ENCODE data around the gene CLDN10. TPM values are rescaled to one million over a fixed set of nuclear protein-coding genes. Genes with fewer than 3 reads are reported as not detected.

CLDN10 gene
- total RNA-seq, 1 donor from 2014 or later = not detected

GRCh38 chr13:95593462-95593861 is 40.9 kb downstream of the CLDN10 start:
- no peak overlapping the region for H3K27ac Mint-ChIP-seq (ENCODE audit: unreplicated experiment)

GRCh38 chr13:95596701-95597100 is 44.2 kb downstream of the CLDN10 start:
- TF ChIP-seq, protein P1, sequence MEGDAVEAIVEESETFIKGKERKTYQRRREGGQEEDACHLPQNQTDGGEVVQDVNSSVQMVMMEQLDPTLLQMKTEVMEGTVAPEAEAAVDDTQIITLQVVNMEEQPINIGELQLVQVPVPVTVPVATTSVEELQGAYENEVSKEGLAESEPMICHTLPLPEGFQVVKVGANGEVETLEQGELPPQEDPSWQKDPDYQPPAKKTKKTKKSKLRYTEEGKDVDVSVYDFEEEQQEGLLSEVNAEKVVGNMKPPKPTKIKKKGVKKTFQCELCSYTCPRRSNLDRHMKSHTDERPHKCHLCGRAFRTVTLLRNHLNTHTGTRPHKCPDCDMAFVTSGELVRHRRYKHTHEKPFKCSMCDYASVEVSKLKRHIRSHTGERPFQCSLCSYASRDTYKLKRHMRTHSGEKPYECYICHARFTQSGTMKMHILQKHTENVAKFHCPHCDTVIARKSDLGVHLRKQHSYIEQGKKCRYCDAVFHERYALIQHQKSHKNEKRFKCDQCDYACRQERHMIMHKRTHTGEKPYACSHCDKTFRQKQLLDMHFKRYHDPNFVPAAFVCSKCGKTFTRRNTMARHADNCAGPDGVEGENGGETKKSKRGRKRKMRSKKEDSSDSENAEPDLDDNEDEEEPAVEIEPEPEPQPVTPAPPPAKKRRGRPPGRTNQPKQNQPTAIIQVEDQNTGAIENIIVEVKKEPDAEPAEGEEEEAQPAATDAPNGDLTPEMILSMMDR (IDR thresholded peaks at IDR 0.05) = no peak
- H3K36me3 Mint-ChIP-seq (ENCODE audit: low read depth) = peaks cover 24% of the 10 kb centered on the region
- H3K9me3 Mint-ChIP-seq (ENCODE audit: low read depth) = no peaks in the 10 kb centered on the region
- no peak for DNase-seq (ENCODE audit: low spot score)
- no peaks in the 10 kb centered on the region for H3K4me1 Mint-ChIP-seq (ENCODE audit: low read depth)
- H3K4me3 Mint-ChIP-seq (ENCODE audit: unreplicated experiment) = no peak overlapping the region
- H3K27me3 Mint-ChIP-seq (ENCODE audit: low read depth) = no peaks in the 10 kb centered on the region
- no peak overlapping the region for H3K27ac Mint-ChIP-seq (ENCODE audit: unreplicated experiment)

More at GRCh38 chr13:95593462-95593861, 40.9 kb downstream of the CLDN10 start:
- no peaks in the 10 kb centered on the region for H3K27me3 Mint-ChIP-seq (ENCODE audit: low read depth)
- no peak overlapping the region for H3K4me3 Mint-ChIP-seq (ENCODE audit: unreplicated experiment)
- no peak for DNase-seq (ENCODE audit: low spot score)
- H3K36me3 Mint-ChIP-seq (ENCODE audit: low read depth) = peaks cover 28% of the 10 kb centered on the region
- H3K4me1 Mint-ChIP-seq (ENCODE audit: low read depth) = no peaks in the 10 kb centered on the region
- H3K9me3 Mint-ChIP-seq (ENCODE audit: low read depth) = no peaks in the 10 kb centered on the region
- TF ChIP-seq, protein P1 (IDR thresholded peaks at IDR 0.05) = no peak

DNA sequence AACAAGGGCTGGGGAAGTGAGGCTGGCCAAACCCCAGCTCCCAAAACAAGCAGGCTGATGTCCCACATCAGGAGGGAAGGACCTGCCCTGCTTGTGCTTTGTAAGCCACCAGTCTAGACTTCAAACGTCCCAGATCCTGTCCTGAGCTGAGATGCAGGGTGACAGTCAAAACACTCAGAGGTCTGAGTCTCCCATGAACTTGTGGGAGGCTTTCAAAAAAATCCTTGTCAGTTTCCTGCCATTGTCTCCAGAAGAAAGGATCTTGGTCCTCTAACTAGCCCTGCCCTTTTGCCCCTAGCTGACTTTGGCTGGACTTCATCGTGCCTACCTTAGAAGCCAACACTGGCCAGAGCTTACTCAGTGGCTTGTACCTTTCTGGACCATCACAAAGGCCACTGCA is 48.7 kb downstream of the CLDN10 start:
- H3K4me3 Mint-ChIP-seq (ENCODE audit: unreplicated experiment) = no peak overlapping the region
- TF ChIP-seq, protein P1 (IDR thresholded peaks at IDR 0.05) = no peak
- H3K4me1 Mint-ChIP-seq (ENCODE audit: low read depth) = peaks cover 17% of the 10 kb centered on the region
- DNase-seq (ENCODE audit: low spot score) = no peak
- peaks cover 29% of the 10 kb centered on the region for H3K36me3 Mint-ChIP-seq (ENCODE audit: low read depth)
- no peaks in the 10 kb centered on the region for H3K9me3 Mint-ChIP-seq (ENCODE audit: low read depth)
- H3K27ac Mint-ChIP-seq (ENCODE audit: unreplicated experiment) = no peak overlapping the region
- H3K27me3 Mint-ChIP-seq (ENCODE audit: low read depth) = no peaks in the 10 kb centered on the region

- peaks cover 17% of the 10 kb centered on the region for H3K4me1 Mint-ChIP-seq (ENCODE audit: low read depth)
- H3K27me3 Mint-ChIP-seq (ENCODE audit: low read depth) = no peaks in the 10 kb centered on the region
- TF ChIP-seq, protein P1 (IDR thresholded peaks at IDR 0.05) = no peak
- H3K27ac Mint-ChIP-seq (ENCODE audit: unreplicated experiment) = no peak overlapping the region
- no peak overlapping the region for H3K4me3 Mint-ChIP-seq (ENCODE audit: unreplicated experiment)
- no peaks in the 10 kb centered on the region for H3K9me3 Mint-ChIP-seq (ENCODE audit: low read depth)
- no peak for DNase-seq (ENCODE audit: low spot score)
- peaks cover 30% of the 10 kb centered on the region for H3K36me3 Mint-ChIP-seq (ENCODE audit: low read depth)
Observed at GRCh38 chr13:95601906-95602305, 49.4 kb downstream of the CLDN10 start.

DNA sequence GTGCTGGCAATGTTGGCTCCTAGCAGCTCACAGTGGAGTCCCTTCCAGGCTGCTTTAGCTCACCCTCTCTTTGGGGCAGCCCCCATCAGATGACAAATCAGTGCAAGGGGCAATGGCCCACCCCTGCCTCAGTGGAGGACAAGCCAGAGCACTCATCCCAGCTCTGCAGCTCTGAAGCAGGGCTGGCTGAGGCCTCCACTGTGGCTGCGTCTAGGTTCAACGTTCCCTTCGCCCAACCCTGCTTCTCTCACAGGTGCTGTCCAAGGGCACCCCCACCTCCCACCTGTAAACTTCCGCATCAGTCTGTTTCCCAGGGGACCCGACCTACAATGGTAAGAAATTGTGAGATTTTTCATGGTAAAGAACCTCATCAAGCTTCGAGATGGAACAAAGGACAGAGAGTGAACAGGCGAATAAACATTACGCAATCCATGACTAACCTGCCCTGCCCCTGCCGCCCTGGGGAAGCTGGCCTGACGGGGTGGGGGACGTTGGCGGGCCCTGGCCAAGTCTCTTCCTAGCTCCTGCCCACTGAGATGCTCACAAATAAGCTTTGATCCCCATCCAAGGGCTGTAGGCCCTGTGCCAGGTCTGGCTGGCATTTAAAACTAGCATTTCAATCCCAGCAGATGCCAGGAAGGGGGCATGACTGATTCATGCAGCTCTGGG is 51.5 kb downstream of the CLDN10 start:
- Mint-ChIP-seq H3K4me3 (ENCODE audit: unreplicated experiment) (no peak overlapping the region), H3K36me3 (ENCODE audit: low read depth) (peaks cover 31% of the 10 kb centered on the region), H3K27ac (ENCODE audit: unreplicated experiment) (peak overlapping the region; percentile 45), H3K4me1 (ENCODE audit: low read depth) (peaks cover 33% of the 10 kb centered on the region), H3K9me3 (ENCODE audit: low read depth) (no peaks in the 10 kb centered on the region), H3K27me3 (ENCODE audit: low read depth) (no peaks in the 10 kb centered on the region)
- TF ChIP-seq, protein P1 (IDR thresholded peaks at IDR 0.05) = no peak
- DNase-seq (ENCODE audit: low spot score) = no peak
